Amniotic stem cell (primary cell): Measurements from ENCODE around the gene GIT2.

ENCODE experiments used
- DNase-seq: peaks from one replicate; lab custom pipeline; 2025; lab: John Stamatoyannopoulos, UW

GIT2 gene

DNA sequence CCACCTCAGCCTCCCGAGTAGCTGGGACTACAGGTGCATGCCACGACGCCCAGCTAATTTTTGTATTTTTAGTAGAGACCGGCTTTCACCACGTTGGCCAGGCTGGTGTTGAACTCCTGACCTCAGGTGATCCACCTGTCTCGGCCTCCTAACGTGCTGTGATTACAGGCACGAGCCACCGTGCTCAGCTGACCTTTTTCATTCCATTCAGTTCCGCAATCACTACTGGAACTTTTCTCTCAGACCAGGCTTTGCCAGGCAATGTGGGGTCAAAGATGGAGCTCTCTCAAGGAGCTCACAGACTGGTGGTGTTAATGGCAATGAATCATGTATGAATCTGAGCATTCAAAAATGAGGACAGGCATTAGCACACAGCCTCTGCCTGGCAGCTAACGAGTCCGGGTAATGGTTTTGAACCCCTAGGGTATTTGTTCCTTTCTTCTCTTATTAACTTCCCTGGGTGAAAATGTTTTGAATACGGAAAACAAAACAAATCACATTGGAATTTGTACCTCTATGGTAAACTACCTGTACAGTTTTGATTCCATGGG lies 105.5 kb downstream of the GIT2 start:
- no peak for DNase-seq

- DNase-seq, result peak; percentile 74
Measured at GRCh38 chr12:109888179-109889020, 107.8 kb downstream of the GIT2 start.

DNA sequence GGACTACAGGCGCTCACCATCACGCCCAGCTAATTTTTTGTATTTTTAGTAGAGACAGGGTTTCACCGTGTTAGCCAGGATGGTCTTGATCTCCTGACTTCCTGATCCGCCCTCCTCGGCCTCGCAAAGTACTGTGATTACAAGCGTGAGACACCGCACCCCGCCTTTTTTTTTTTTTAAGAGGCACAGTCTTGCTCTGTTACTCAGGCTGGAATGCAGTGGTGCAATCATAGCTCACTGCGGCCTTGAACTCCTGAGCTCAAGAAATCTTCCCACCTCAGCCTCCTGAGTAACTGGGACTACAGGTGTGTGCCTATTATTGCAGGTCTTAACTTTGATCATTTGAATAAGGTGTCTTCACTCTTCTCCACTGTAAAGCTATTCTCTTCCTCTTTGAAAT lies 110.6 kb downstream of the GIT2 start:
- DNase-seq, result no peak

GRCh38 chr12:109883461-109883860 lies 112.7 kb downstream of the GIT2 start:
- no peak for DNase-seq

DNA sequence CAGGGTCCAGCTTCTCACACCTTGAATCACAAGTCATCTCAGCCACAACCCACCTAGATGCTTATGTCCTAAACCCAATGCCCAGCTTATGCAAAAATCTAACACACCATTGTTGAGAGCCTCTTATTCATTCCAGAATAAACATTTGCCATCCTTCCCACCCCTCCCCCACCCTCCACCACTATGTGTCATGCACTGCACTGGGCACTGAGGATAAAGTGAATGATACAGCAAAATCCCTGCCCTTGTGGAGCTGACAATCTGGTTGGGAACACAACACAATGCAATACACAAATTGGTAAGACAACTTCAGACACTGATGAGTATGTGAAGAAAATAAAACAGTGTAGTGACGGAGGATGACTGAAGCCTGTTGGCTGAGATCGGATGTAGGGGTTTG lies 114.4 kb downstream of the GIT2 start:
- DNase-seq, result no peak

DNA sequence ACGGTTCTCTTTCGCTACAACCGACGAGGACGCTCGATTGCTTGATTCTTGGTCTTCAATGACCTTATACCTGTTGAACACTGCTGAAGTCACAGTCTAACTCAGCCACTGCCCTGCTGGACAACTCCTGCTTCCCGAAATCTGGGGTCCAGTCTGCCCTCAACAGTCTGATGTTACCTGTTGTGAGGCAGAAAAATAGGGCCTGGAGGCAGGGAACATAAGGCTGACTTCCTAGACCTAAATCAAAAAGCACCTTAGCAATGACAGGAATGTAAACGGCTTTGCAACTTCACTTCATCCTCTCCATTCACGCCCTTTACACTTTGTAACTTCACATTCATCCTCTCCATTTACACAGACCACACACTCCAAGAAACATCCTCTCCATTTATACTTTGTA lies 115.2 kb downstream of the GIT2 start:
- DNase-seq, result no peak

DNA sequence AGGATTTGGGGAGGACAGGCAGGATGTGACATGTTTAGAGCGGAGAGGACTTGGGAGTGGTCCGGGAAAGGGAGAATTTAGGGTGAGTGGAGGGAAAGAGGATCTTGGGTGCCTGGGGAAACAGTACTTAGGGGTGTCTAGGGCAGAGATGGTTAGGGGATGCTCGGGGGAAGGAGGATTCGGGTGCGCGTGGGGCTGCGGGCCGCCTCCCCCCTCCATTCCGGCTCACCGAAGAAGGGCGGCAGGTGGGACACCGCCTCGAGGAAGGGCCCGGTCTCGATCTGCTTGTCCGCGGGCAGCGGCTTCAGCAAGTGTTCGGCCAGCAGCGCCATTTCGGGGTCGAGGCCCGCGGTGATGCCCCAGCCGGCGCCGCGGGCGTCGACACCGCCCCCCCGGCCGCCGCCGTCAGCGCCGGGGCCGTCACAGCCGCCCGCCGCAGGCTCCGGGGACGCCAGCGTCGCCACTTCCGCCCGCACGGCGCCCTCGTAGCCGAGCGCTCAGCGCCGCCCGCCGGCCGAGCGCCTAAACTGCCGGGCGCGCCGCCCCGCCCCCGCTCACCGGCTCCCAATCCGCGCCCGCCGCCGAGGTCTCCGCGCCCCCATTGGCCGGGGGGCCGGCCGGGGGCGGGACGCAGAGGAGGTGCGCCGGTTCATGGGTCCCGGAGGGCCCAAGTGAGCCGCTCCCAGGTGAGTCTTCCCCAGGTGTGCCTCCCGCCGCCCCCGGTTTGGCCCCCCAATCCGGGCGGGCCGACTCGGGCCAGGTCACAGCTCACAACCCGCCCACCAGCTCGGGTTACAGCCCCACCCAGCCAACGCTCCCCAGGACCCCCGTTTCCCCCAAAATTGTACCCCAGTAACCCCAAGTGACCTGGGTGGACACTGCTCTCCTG lies 115.9 kb downstream of the GIT2 start, which contains the start of gene GLTP:
Gene GLTP, minus strand, starts transcription at position 499 of the 889 bp plus-strand sequence. Its CDS starts 167 bp downstream, at position 332.
- DNase-seq, result peak; percentile 67
